Gastrocnemius medialis (tissue), 4 donors: ENCODE data around the gene CHML.
A peak's percentile ranks its signal among the peaks of the same experiment; 100 is the strongest.

Experiments
- CTCF ChIP-seq, 5 experiments: fragments of 450-650 bp in 3 of 5; fragments of 200-600 bp in 2 of 5; sonication (generic) in 2 of 5; IDR thresholded peaks in 4 of 5; conservative IDR thresholded peaks in 1 of 5; 1 replicate in 4 of 5; 2 replicates in 1 of 5; pipeline ENCODE4 v1.5.1; 2016 to 2019; ENCODE audit warnings: antibody characterized with exemption in 5 of 5, mild to moderate bottlenecking in 3 of 5, moderate library complexity in 3 of 5
- POLR2A ChIP-seq, 2 donors: fragments of 450-650 bp; IDR thresholded peaks; one replicate each; pipeline ENCODE4 v1.6.1; 2017; ENCODE audit warnings: antibody characterized with exemption in 2 of 2, mild to moderate bottlenecking in 2 of 2, moderate library complexity in 2 of 2

- TF ChIP-seq CTCF (IDR thresholded peaks at IDR 0.05 in 4 of 5, conservative IDR thresholded peaks at IDR 0.05 in 1 of 5), result peak in 1 of 5 experiments; percentile 10
- TF ChIP-seq POLR2A (IDR thresholded peaks at IDR 0.05), result peak; percentile 81 to 89
Observed at GRCh38 chr1:241640149-241640866, at the start of gene CHML, which contains the start of gene OPN3.
